Tongue (tissue), 2 donors: ENCODE measurements around the gene CLIC6. TPM values are rescaled to one million over a fixed set of nuclear protein-coding genes. Genes with fewer than 3 reads are reported as not detected.

Experiments
- DNase-seq: peaks from one replicate; pipeline ENCODE4 v3.0.0-alpha.2; 2015
- total RNA-seq: library from RNA; depleted of rRNA; stranded (reverse); fragments of >200 nt; gene quantifications from one replicate; pipeline ENCODE4 v1.2.3, GENCODE V29; 2014

The CLIC6 gene
- 2.1 TPM for total RNA-seq

GRCh38 chr21:34668803-34669148, at the start of gene CLIC6:
TSS of gene CLIC6 (plus strand) at chr21:34668994. CDS start at chr21:34669389, 395 bp downstream.
- DNase-seq = no peak

- DNase-seq = no peak
Observed at GRCh38 chr21:34619841-34620665, 48.7 kb upstream of the CLIC6 start.

GRCh38 chr21:34621434-34622350, 47.1 kb upstream of the CLIC6 start:
- DNase-seq = no peak

- no peak for DNase-seq
Observed at GRCh38 chr21:34623516-34623915, 45.3 kb upstream of the CLIC6 start.

- DNase-seq = no peak
Observed at GRCh38 chr21:34625030-34625593, 43.7 kb upstream of the CLIC6 start.

- DNase-seq = no peak
Observed at GRCh38 chr21:34626131-34626530, 42.7 kb upstream of the CLIC6 start.

GRCh38 chr21:34630536-34631143, 38.2 kb upstream of the CLIC6 start:
- peak; percentile 82 for DNase-seq

- DNase-seq = no peak
Observed at GRCh38 chr21:34632498-34632897, 36.3 kb upstream of the CLIC6 start.

- no peak for DNase-seq
Observed at GRCh38 chr21:34635307-34635706, 33.5 kb upstream of the CLIC6 start.

GRCh38 chr21:34636961-34637360, 31.8 kb upstream of the CLIC6 start:
- no peak for DNase-seq

- DNase-seq = no peak
Observed at GRCh38 chr21:34639250-34639649, 29.5 kb upstream of the CLIC6 start.

GRCh38 chr21:34639882-34640788, 28.7 kb upstream of the CLIC6 start:
- no peak for DNase-seq

GRCh38 chr21:34640858-34641257, 27.9 kb upstream of the CLIC6 start:
- DNase-seq = no peak

GRCh38 chr21:34642211-34643075, 26.4 kb upstream of the CLIC6 start:
- DNase-seq = no peak

GRCh38 chr21:34644825-34645224, 24.0 kb upstream of the CLIC6 start:
- DNase-seq = peak; percentile 9

GRCh38 chr21:34647555-34647954, 21.2 kb upstream of the CLIC6 start:
- no peak for DNase-seq

- no peak for DNase-seq
Observed at GRCh38 chr21:34648739-34649297, 20.0 kb upstream of the CLIC6 start.

GRCh38 chr21:34649400-34649799, 19.4 kb upstream of the CLIC6 start:
- no peak for DNase-seq

- DNase-seq = no peak
Observed at GRCh38 chr21:34650861-34651431, 17.8 kb upstream of the CLIC6 start.

GRCh38 chr21:34651642-34652041, 17.2 kb upstream of the CLIC6 start:
- DNase-seq = no peak
